ENCODE results near the gene CLHC1. TPM values are rescaled to one million over a fixed set of nuclear protein-coding genes. Genes with fewer than 3 reads are reported as not detected.
"Not testable (repeated sequence)": the region's sequence is repeated elsewhere in the genome, so short reads cannot be mapped to it uniquely, and the experiment has no call there.

CLHC1 gene
- total RNA-seq: 1 to 10 TPM; 5.6 to 7.7 (median 6.0) TPM

DNA sequence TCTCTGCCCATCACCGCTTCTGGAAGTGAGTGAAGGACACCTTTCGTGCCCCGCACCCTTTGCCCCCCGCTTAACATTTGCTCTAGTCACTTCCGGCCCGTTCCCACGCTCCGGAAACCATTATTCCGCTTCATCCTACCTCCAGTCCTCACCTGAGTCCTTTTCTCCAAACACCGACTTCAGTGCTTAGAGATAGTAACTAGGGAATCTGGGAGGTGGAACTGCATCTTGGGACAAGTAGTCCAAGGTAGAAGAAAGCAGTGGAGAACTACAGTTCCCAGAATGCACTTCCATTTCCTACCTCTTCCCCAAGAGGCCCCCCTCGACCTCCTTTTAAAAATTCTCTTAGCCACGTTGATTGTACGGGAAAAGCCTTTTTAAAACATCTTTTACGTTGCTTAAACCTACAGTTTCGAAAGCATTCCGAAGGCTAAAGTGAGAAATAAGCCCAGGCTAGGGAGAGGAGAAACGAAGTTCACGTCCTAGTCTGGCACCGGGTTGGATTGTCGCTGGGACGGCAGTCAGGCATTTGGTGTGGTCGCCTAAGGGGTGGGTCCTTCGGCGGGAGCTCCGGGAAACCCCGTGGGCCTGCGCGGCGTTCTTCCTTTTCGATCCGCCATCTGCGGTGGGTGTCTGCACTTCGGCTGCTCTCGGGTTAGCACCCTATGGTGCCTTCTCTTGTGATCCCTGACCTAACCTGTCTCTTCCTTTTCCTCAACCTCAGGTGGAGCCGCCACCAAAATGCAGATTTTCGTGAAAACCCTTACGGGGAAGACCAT, at the start of gene CLHC1, which contains the start of gene RPS27A:
Gene CLHC1 (minus strand): TSS at position 210 of the 779 bp plus-strand sequence. CDS start 9,882 bp downstream, outside the sequence.
Gene RPS27A (plus strand): TSS at position 605 of the 779 bp plus-strand sequence. CDS start 137 bp downstream, at position 742.
- TF ChIP-seq, protein P1, sequence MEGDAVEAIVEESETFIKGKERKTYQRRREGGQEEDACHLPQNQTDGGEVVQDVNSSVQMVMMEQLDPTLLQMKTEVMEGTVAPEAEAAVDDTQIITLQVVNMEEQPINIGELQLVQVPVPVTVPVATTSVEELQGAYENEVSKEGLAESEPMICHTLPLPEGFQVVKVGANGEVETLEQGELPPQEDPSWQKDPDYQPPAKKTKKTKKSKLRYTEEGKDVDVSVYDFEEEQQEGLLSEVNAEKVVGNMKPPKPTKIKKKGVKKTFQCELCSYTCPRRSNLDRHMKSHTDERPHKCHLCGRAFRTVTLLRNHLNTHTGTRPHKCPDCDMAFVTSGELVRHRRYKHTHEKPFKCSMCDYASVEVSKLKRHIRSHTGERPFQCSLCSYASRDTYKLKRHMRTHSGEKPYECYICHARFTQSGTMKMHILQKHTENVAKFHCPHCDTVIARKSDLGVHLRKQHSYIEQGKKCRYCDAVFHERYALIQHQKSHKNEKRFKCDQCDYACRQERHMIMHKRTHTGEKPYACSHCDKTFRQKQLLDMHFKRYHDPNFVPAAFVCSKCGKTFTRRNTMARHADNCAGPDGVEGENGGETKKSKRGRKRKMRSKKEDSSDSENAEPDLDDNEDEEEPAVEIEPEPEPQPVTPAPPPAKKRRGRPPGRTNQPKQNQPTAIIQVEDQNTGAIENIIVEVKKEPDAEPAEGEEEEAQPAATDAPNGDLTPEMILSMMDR (IDR thresholded peaks at IDR 0.05): no peak
- ATAC-seq (ENCODE audit: low FRiP score) (peak; percentile 96), DNase-seq (ENCODE audit: low spot score) (peak; percentile 48)

DNA sequence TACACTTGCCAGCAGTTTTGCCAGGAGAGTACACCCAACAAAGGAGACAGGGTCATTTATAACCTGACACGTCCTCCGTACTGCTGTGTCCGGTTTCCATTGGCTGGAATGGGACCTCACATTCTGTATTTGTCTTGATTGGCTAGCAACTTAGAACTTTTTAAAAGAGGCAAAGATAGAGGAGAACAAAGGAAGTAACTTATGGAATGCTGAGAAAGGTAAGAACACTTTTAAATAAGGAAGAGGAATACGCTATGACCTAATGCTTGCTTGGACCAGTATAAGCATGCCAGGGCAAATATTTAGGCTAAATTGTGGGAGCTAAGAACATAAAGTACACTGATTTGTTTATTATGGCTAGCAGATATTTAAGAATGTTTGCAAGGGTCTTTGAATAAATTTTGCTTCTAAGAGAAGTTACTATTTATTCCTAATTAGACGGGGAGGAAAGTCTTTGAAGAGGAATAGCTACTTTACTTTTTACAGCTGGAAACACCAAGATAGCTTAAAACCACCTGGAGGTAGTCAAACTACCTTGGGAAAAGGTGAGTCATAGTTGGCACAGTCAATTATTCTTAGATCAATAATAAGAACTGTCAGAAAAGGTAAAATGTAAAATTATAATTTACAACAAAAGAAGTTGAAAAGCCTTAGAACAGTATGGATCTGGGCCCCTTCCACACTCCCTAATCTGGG, 48.9 kb upstream of the CLHC1 start:
- not testable (repeated sequence) for DNase-seq (ENCODE audit: low spot score); ATAC-seq (ENCODE audit: low FRiP score)

DNA sequence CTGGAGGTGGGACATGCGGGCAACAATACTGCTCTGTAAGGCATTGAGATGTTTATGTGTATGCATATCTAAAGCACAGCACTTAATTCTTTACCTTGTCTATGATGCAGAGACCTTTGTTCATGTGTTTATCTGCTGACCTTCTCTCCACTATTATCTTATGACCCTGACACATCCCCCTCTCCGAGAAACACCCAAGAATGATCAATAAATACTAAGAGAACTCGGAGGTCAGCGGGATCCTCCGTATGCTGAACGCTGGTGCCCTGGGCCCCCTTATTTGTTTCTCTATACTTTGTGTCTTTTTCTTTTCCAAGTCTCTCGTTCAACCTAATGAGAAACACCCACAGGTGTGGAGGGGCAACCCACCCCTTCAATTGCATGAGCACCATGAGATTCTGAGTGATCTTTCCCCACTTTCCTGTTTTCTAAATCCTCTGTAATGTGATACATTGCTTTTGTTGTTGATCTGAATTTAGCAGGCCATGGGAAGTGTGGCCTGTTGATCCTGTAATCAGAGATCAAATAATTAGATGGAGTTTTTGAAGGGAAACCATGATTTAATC, 47.8 kb upstream of the CLHC1 start:
- not testable (repeated sequence) for ATAC-seq (ENCODE audit: low FRiP score); DNase-seq (ENCODE audit: low spot score)

DNA sequence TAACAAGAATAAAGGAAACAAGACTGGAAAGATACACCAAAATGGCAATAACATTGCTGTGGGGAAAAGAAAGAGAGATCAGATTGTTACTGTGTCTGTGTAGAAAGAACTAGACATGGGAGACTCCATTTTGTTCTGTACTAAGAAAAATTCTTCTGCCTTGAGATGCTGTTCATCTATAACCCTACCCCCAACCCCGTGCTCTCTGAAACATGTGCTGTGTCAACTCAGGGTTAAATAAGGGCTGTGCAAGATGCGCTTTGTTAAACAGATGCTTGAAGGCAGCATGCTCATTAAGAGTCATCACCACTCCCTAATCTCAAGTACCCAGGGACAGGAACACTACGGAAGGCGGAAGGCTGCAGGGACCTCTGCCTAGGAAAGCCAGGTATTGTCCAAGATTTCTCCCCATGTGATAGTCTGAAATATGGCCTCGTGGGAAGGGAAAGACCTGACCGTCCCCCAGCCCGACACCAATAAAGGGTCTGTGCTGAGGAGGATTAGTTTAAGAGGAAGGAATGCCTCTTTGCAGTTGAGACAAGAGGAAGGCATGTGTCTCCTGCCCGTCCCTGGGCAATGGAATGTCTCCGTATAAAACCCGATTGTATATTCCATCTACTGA, 47.2 kb upstream of the CLHC1 start:
- not testable (repeated sequence) for ATAC-seq (ENCODE audit: low FRiP score); DNase-seq (ENCODE audit: low spot score)

DNA sequence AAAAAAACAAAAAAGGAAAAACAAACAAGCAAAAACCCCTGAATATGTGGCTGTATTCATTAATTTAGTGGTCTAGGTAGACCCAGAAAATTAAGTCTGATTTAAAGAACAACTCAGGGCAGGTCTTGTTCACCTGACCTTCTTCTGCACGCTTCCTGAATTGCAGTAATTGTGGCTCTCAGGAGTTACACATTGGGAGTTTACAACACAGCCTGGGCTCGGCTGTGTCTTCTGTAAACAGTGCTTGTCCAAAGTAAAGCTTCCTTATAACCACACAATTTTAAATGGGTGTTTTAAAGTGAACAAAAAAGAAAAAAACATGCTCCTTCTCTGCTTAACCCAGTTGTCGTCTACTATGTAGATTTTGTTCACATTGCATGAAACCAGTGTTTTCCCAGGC, 45.2 kb upstream of the CLHC1 start:
- TF ChIP-seq, protein P1 (IDR thresholded peaks at IDR 0.05): no peak
- DNase-seq (ENCODE audit: low spot score): no peak

DNA sequence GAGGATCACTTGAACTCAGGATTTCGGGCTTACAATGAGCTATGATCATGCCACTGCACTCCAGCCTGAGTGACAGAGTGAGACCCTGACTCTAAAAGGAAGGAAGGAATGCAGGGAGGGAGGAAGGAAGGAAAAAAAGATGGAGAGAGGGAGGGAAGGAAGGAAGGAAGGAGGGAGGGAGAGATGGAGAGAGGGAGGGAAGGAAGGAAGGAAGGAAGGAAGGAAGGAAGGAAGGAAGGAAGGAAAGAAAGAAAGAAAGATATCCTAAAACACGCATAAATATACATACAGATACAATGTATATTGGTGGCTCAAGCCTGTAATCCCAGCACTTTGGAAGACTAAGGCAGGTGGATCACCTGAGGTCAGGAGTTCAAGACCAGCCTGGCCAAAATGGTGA, 42.3 kb upstream of the CLHC1 start:
- not testable (repeated sequence) for ATAC-seq (ENCODE audit: low FRiP score); DNase-seq (ENCODE audit: low spot score)

More for the DNA sequence above, 45.2 kb upstream of the CLHC1 start:
- no peak for ATAC-seq (ENCODE audit: low FRiP score)

DNA sequence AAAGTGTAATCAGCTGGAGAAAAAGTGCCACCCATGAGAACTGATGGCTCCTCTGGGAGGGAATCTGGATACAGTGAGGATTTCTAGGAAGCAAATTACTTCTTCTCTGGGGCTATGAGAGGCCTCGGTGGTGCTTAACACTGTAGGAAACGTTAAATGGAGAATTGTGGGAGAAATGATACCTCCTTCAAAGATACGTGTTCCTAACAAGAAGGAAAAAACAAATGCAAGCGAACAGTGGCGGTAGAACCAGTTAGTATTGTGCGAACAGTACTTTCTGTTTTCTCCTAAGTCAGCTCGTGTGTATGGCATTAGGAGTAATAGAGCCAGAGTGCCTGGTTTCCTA, 37.5 kb upstream of the CLHC1 start:
- ATAC-seq (ENCODE audit: low FRiP score): no peak
- TF ChIP-seq, protein P1 (IDR thresholded peaks at IDR 0.05): no peak
- DNase-seq (ENCODE audit: low spot score): no peak

DNA sequence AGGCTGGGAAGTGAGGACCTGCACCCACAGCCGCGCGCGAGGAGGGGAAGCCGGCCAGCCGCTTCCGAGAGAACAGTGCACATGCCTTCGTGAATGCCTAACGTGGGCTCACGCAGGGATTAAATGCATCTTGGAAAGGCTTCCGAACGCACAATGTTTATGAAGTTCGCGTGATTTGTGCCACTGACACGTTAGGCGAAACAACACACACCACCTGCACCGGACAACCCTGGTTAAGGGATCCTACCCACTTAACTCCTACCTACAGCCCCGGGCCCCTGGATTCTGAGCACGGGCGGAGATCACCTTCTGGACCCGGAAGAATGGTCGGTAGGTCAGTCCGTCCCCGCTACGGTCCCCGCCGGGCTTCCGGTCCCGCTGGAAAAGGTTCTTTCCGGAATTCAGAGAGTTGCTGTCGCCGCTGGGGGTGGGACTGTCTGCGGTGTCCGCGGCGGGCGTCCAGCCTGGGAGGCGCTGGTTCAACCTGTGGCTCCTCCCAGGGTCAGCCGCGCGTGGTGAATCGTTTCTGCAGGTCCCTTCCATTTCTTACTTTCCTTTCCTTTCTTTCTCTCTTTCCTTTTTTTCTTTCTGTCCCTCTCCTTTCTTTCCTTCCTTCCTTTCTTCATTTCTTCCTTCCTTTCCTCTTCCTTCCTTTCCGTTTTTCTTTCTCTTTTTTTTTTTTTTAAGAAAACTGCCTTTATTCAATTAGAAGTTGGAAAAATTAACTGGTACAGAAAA, 37.0 kb upstream of the CLHC1 start, which contains the start of gene MTIF2:
Gene MTIF2 (minus strand): TSS at position 325 of the 738 bp plus-strand sequence. CDS start 5,373 bp downstream, outside the sequence.
- DNase-seq (ENCODE audit: low spot score): peak; percentile 76
- TF ChIP-seq, protein P1 (IDR thresholded peaks at IDR 0.05): no peak
- ATAC-seq (ENCODE audit: low FRiP score): peak; percentile 100

Measured in omental fat pad (tissue), 4 donors.